Measurements from ENCODE around the gene MXD1. TPM values are rescaled to one million over a fixed set of nuclear protein-coding genes. Genes with fewer than 3 reads are reported as not detected.
A peak's percentile ranks its signal among the peaks of the same experiment; 100 is the strongest.
"Not testable (repeated sequence)": the region's sequence is repeated elsewhere in the genome, so short reads cannot be mapped to it uniquely, and the experiment has no call there.

MXD1 gene
- total RNA-seq, 1 donor from 2014 or later, result 4.6 TPM

- TF ChIP-seq, protein P1, sequence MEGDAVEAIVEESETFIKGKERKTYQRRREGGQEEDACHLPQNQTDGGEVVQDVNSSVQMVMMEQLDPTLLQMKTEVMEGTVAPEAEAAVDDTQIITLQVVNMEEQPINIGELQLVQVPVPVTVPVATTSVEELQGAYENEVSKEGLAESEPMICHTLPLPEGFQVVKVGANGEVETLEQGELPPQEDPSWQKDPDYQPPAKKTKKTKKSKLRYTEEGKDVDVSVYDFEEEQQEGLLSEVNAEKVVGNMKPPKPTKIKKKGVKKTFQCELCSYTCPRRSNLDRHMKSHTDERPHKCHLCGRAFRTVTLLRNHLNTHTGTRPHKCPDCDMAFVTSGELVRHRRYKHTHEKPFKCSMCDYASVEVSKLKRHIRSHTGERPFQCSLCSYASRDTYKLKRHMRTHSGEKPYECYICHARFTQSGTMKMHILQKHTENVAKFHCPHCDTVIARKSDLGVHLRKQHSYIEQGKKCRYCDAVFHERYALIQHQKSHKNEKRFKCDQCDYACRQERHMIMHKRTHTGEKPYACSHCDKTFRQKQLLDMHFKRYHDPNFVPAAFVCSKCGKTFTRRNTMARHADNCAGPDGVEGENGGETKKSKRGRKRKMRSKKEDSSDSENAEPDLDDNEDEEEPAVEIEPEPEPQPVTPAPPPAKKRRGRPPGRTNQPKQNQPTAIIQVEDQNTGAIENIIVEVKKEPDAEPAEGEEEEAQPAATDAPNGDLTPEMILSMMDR (IDR thresholded peaks at IDR 0.05), result no peak
- peak within 1 kb of the TSS; percentile 77 for H3K4me3 ChIP-seq
- H3K9me3 ChIP-seq, result no peaks in the 10 kb centered on the region
- intact Hi-C loops (cut with DNase I), result loop anchor here (1.0 to 5.0 kb wide), 2 partner anchors 67 to 507 kb away; partner anchors contain the start of genes GFPT1 and GMCL1
- peaks cover 6 to 12% of the 10 kb centered on the region in 2 donors for H3K4me1 ChIP-seq
- peak within 1 kb of the TSS; percentile 82 to 88 for H3K27ac ChIP-seq
- peak in 1 of 2 donors; percentile 85 for DNase-seq (ENCODE audit: low spot score in 2 of 2)
- H3K27me3 ChIP-seq, result no peaks in the 10 kb centered on the region
- peaks cover 16 to 33% of the 10 kb centered on the region in 2 donors for H3K36me3 ChIP-seq
These were observed 21.0 kb upstream of the MXD1 start, which contains the start of gene SNRNP27 for GRCh38 chr2:69893684-69894551. SNRNP27 (plus strand) TSS chr2:69893956; CDS start chr2:69893985, 29 bp downstream.

DNA sequence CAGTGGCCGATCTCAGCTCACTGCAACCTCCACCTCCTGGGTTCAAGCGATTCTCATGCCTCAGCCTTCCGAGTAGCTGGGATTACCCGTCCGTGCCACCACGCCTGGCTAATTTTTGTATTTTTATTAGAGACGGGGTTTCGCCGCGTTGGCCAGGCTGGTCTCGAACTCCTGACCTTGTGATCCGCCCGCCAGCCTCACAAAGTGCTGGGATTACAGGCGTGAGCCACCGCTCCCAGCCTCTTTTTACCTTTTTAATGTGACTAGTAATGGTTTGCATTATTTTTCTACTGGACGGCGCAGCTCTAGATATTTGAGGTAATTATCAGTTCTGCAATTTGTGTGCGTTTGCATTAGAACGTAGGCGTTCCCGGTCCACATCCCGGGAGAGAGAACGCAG lies 20.2 kb upstream of the MXD1 start:
- Histone ChIP-seq H3K36me3 (peaks cover 21 to 41% of the 10 kb centered on the region in 2 donors), H3K4me1 (peaks cover 6 to 12% of the 10 kb centered on the region in 2 donors), H3K27ac (peak overlapping the region in 1 of 2 donors; percentile 88), H3K4me3 (peak overlapping the region; percentile 77)
- not testable (repeated sequence) for H3K9me3 ChIP-seq; DNase-seq (ENCODE audit: low spot score in 2 of 2); H3K27me3 ChIP-seq
- intact Hi-C loops (cut with DNase I), result loop anchor here (1.0 to 5.0 kb wide), 2 partner anchors 67 to 507 kb away; partner anchors contain the start of genes GFPT1 and GMCL1

GRCh38 chr2:69902213-69902922 lies 12.5 kb upstream of the MXD1 start:
- peak in 1 of 2 donors; percentile 67 for DNase-seq (ENCODE audit: low spot score in 2 of 2)
- no peak overlapping the region for H3K4me3 ChIP-seq
- TF ChIP-seq, protein P1 (IDR thresholded peaks at IDR 0.05), result no peak
- H3K27me3 ChIP-seq, result no peaks in the 10 kb centered on the region
- no peaks in the 10 kb centered on the region for H3K4me1 ChIP-seq
- no peaks in the 10 kb centered on the region for H3K9me3 ChIP-seq
- H3K27ac ChIP-seq, result no peak overlapping the region
- peaks cover 44 to 87% of the 10 kb centered on the region in 2 donors for H3K36me3 ChIP-seq
- intact Hi-C loops (cut with DNase I), result no loop called here

DNA sequence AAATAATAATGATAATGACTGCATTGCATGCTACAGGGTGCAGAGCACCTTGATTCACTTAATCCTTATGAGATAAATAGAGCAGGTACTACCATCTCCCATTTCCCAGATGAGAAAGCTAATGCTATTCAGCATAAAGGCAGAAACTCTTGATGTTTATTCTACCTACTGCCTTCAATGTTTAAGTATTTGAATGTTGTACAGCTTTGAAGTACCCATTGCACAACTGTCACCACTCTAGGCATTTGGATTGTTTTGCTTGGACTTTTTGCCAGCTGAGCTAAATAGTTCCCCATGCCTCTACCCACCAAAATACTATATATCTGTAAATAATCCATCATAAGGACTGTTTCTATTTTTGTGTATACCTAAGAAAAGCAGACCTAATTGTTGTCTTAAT lies 7.7 kb upstream of the MXD1 start:
- peaks cover 41 to 70% of the 10 kb centered on the region in 2 donors for H3K36me3 ChIP-seq
- no peak overlapping the region for H3K4me3 ChIP-seq
- no peak for DNase-seq (ENCODE audit: low spot score in 2 of 2)
- H3K4me1 ChIP-seq, result no peaks in the 10 kb centered on the region
- no peaks in the 10 kb centered on the region for H3K9me3 ChIP-seq
- H3K27me3 ChIP-seq, result no peaks in the 10 kb centered on the region
- TF ChIP-seq, protein P1 (IDR thresholded peaks at IDR 0.05), result no peak
- intact Hi-C loops (cut with DNase I), result no loop called here
- no peak overlapping the region for H3K27ac ChIP-seq

- H3K4me1 ChIP-seq, result peaks cover 0 to 7% of the 10 kb centered on the region in 2 donors
- no peak for DNase-seq (ENCODE audit: low spot score in 2 of 2)
- intact Hi-C loops (cut with DNase I), result loop anchor here (10.0 kb wide), 1 partner anchor 1313 kb away; the partner anchor contains the start of gene PAIP2B
- no peaks in the 10 kb centered on the region for H3K9me3 ChIP-seq
- H3K4me3 ChIP-seq, result no peak overlapping the region
- peak overlapping the region in 1 of 2 donors; percentile 17 for H3K27ac ChIP-seq
- no peaks in the 10 kb centered on the region for H3K27me3 ChIP-seq
- peaks cover 18 to 35% of the 10 kb centered on the region in 2 donors for H3K36me3 ChIP-seq
- TF ChIP-seq, protein P1 (IDR thresholded peaks at IDR 0.05), result peak in 2 of 3 experiments; percentile 42 to 72
These were observed 2.8 kb upstream of the MXD1 start for GRCh38 chr2:69911985-69912563.

Data from ascending aorta (tissue), 2 donors.